CD14-positive monocyte (primary cell): Measurements from ENCODE around the gene PARP9. TPM values are rescaled to one million over a fixed set of nuclear protein-coding genes. Genes with fewer than 3 reads are reported as not detected.

Experiments
- DNase-seq, 3 donors: peaks; one replicate each; pipeline ENCODE4 v3.0.0-alpha.2; 2011 to 2022
- H2AFZ ChIP-seq: 2 replicates; pipeline ENCODE4 v1.6.0; 2012; ENCODE audit warnings: mild to moderate bottlenecking, low read depth, low read length, inconsistent platforms; ENCODE audit not compliant: insufficient read depth, poor library complexity, severe bottlenecking
- H3K27ac ChIP-seq, 2 donors: 1 replicate in 1 of 2; 2 replicates in 1 of 2; pipeline ENCODE4 v1.5.1; 2012 to 2013; ENCODE audit warnings: low read length in 2 of 2, control low read depth in 1 of 2, inconsistent platforms in 1 of 2, low read depth in 1 of 2, mild to moderate bottlenecking in 1 of 2
- H3K27me3 ChIP-seq, 2 donors: one replicate each; pipeline versions ENCODE4 v1.6.0 to v1.6.1; 2011 to 2013; ENCODE audit warnings: low read length in 2 of 2; ENCODE audit not compliant: control insufficient read depth in 2 of 2, insufficient read depth in 2 of 2
- H3K36me3 ChIP-seq, 2 donors: replicated peaks in 1 of 2; 1 replicate in 1 of 2; 2 replicates in 1 of 2; pipeline versions ENCODE4 v1.5.1 to v1.6.1; 2012 to 2013; ENCODE audit warnings: low read length in 2 of 2, control low read depth in 1 of 2, inconsistent platforms in 1 of 2, mild to moderate bottlenecking in 1 of 2; ENCODE audit not compliant: insufficient read depth in 2 of 2, control insufficient read depth in 1 of 2
- H3K4me1 ChIP-seq, 2 donors: 1 replicate in 1 of 2; 2 replicates in 1 of 2; pipeline versions ENCODE4 v1.5.1 to v1.6.1; 2012 to 2013; ENCODE audit warnings: low read length in 2 of 2, control low read depth in 1 of 2, inconsistent platforms in 1 of 2, mild to moderate bottlenecking in 1 of 2, moderate library complexity in 1 of 2; ENCODE audit not compliant: insufficient read depth in 2 of 2, control insufficient read depth in 1 of 2
- H3K4me2 ChIP-seq: replicated peaks from 2 replicates; pipeline ENCODE3; 2012; ENCODE audit warnings: low read length, moderate library complexity, mild to moderate bottlenecking; ENCODE audit not compliant: poor library complexity, severe bottlenecking; ENCODE audit errors: extremely low read depth
- H3K4me3 ChIP-seq, 3 experiments: fragments of 200-600 bp in 1 of 3; sonication (generic) in 1 of 3; replicated peaks in 1 of 3; 1 replicate in 2 of 3; 2 replicates in 1 of 3; pipeline ENCODE4 v1.5.1; 2011 to 2013; ENCODE audit warnings: low read length in 3 of 3, mild to moderate bottlenecking in 3 of 3, control low read depth in 2 of 3, low read depth in 2 of 3, inconsistent platforms in 1 of 3, moderate library complexity in 1 of 3
- H3K79me2 ChIP-seq: 2 replicates; pipeline ENCODE4 v1.6.0; 2012; ENCODE audit warnings: mild to moderate bottlenecking, control low read depth, inconsistent platforms, low read length, moderate library complexity; ENCODE audit not compliant: insufficient read depth
- H3K9ac ChIP-seq: 2 replicates; pipeline ENCODE4 v1.6.0; 2017; ENCODE audit warnings: low read length, mild to moderate bottlenecking; ENCODE audit not compliant: insufficient read depth, poor library complexity, severe bottlenecking
- H3K9me3 ChIP-seq, 2 donors: replicated peaks in 1 of 2; 1 replicate in 1 of 2; 2 replicates in 1 of 2; pipeline versions ENCODE4 v1.5.1 to v1.6.1; 2012 to 2013; ENCODE audit warnings: low read length in 2 of 2, control low read depth in 1 of 2; ENCODE audit not compliant: control insufficient read depth in 1 of 2, insufficient read depth in 1 of 2
- H4K20me1 ChIP-seq: 2 replicates; pipeline ENCODE4 v1.6.0; 2012; ENCODE audit warnings: mild to moderate bottlenecking, low read length, control low read depth, moderate library complexity; ENCODE audit not compliant: insufficient read depth
- H3K27ac Mint-ChIP-seq, 7 donors: one replicate each; pipeline ENCODE4 v1.8.0; 2020; ENCODE audit warnings: mild to moderate bottlenecking in 7 of 7, mixed read lengths in 7 of 7, moderate library complexity in 6 of 7, inconsistent platforms in 2 of 7
- H3K27me3 Mint-ChIP-seq, 3 donors: one replicate each; pipeline ENCODE4 v1.8.0; 2021 to 2022; ENCODE audit warnings: low read depth in 3 of 3, mild to moderate bottlenecking in 3 of 3, mixed read lengths in 3 of 3, moderate library complexity in 3 of 3, inconsistent platforms in 1 of 3
- H3K36me3 Mint-ChIP-seq, 2 donors: one replicate each; pipeline ENCODE4 v1.8.0; 2020; ENCODE audit warnings: mixed read lengths in 2 of 2, inconsistent platforms in 1 of 2, mild to moderate bottlenecking in 1 of 2
- H3K4me1 Mint-ChIP-seq: one replicate; pipeline ENCODE4 v1.8.0; 2020; ENCODE audit warnings: mild to moderate bottlenecking, mixed read lengths
- H3K4me3 Mint-ChIP-seq, 2 donors: one replicate each; pipeline ENCODE4 v1.8.0; 2020; ENCODE audit warnings: mild to moderate bottlenecking in 2 of 2, mixed read lengths in 2 of 2, moderate library complexity in 1 of 2
- H3K9me3 Mint-ChIP-seq, 7 donors: one replicate each; pipeline ENCODE4 v1.8.0; 2020 to 2022; ENCODE audit warnings: mixed read lengths in 7 of 7, mild to moderate bottlenecking in 6 of 7, moderate library complexity in 6 of 7, inconsistent platforms in 2 of 7
- WGBS: methylation state at CpG from one replicate; pipeline ENCODE4 v1.1.5; 2013; ENCODE audit warnings: missing lambda C conversion rate; ENCODE audit not compliant: insufficient coverage; 5-methylcytosine and 5-hydroxymethylcytosine counted together
- intact Hi-C, 2 donors: fragments of 100-400 bp; cut with micrococcal nuclease; formaldehyde crosslinking; loops; one replicate each; pipeline versions ENCODE4 v1.15.0 to v1.15.1; 2023
- polyA plus RNA-seq, 3 donors: library from polyadenylated mRNA; depleted of rRNA in 1 of 3; unstranded in 2 of 3; stranded (reverse) in 1 of 3; fragments of 300-500 nt in 2 of 3; fragments of >200 nt in 1 of 3; fragmentation: Illumina TruSeq in 2 of 3; gene quantifications; 1 replicate in 2 of 3; 2 replicates in 1 of 3; pipeline ENCODE4 v1.2.3, GENCODE V29; 2012 to 2021
- TF ChIP-seq, protein P1 (sequence below): fragments of 200-600 bp; IDR thresholded peaks from one replicate; pipeline ENCODE4 v1.8.0; 2022; ENCODE audit warnings: antibody characterized with exemption, mild to moderate bottlenecking

Gene PARP9
- polyA plus RNA-seq, 3 donors, result 31.4 to 43.3 (median 34.4) TPM

DNA sequence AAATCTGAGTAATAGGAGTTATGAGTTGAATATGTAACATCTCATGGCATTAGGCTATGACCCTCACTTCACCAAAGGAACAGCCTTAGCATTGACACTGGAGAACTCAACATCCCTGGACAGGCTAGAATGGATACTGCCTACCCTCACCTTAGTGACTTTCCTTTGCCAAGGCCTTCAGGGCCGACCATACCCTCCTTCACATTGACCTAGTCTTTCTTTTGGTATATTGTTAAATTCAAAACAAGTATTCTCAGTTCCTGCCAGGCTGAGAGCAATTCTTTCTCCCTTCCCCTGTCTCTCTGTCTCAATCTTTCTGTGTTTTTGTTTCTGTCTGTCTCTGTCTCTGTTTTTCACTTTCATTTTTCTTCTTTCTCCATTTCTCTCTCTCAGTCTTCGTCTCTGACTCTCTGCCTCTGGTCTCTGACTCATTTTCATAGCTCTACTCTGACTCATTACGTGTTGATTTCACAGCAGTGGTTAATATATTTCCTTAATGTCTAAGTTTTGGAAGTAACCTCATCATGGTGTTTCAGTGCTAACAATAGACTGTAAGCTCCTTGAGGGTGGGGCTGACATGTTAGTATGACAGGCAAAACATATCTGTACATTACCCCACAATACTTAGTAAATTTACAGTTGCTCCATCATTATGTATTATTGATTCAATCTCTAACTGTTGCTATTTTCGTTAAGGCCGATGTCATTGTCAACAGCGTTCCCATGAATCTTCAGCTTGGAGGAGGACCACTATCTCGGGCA, 45.9 kb upstream of the PARP9 start:
- no peak overlapping the region for H3K4me3 ChIP-seq
- DNase-seq, result peak; percentile 26 to 69 (median 64)
- TF ChIP-seq, protein P1, sequence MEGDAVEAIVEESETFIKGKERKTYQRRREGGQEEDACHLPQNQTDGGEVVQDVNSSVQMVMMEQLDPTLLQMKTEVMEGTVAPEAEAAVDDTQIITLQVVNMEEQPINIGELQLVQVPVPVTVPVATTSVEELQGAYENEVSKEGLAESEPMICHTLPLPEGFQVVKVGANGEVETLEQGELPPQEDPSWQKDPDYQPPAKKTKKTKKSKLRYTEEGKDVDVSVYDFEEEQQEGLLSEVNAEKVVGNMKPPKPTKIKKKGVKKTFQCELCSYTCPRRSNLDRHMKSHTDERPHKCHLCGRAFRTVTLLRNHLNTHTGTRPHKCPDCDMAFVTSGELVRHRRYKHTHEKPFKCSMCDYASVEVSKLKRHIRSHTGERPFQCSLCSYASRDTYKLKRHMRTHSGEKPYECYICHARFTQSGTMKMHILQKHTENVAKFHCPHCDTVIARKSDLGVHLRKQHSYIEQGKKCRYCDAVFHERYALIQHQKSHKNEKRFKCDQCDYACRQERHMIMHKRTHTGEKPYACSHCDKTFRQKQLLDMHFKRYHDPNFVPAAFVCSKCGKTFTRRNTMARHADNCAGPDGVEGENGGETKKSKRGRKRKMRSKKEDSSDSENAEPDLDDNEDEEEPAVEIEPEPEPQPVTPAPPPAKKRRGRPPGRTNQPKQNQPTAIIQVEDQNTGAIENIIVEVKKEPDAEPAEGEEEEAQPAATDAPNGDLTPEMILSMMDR, result no peak
- H3K27ac ChIP-seq, result peak overlapping the region in 1 of 2 donors; percentile 33
- H3K9ac ChIP-seq, result no peak overlapping the region
- H3K36me3 ChIP-seq, result no peaks in the 10 kb centered on the region
- H3K4me1 ChIP-seq, result no peaks in the 10 kb centered on the region
- H3K9me3 Mint-ChIP-seq, result peaks cover 0 to 3% (median 0%) of the 10 kb centered on the region in 7 donors
- intact Hi-C loops, result loop anchor here in 1 of 2 donors (10.0 kb wide), 1 partner anchor 45 kb away; the partner anchor contains the start of genes DTX3L and PARP9
- H2AFZ ChIP-seq, result peak overlapping the region; percentile 9
- H3K9me3 ChIP-seq, result no peaks in the 10 kb centered on the region
- peaks cover 10% of the 10 kb centered on the region for H3K4me1 Mint-ChIP-seq
- H3K27ac Mint-ChIP-seq, result peak overlapping the region; percentile 1 to 93 (median 74)
- H3K79me2 ChIP-seq, result no peaks in the 10 kb centered on the region
- H3K36me3 Mint-ChIP-seq, result peaks cover 0 to 9% of the 10 kb centered on the region in 2 donors
- H3K27me3 ChIP-seq, result no peaks in the 10 kb centered on the region
- no peak overlapping the region for H3K4me3 Mint-ChIP-seq
- H3K27me3 Mint-ChIP-seq, result peaks cover 0 to 4% (median 1%) of the 10 kb centered on the region in 3 donors
- no peak overlapping the region for H3K4me2 ChIP-seq
- H4K20me1 ChIP-seq, result no peaks in the 10 kb centered on the region
- 95% methylated on average over 4 of the region's 7 CpGs for WGBS

GRCh38 chr3:122608916-122609315, 44.8 kb upstream of the PARP9 start:
- no CpG with 5 or more reads among the region's 1 CpG for WGBS
- H3K4me1 ChIP-seq, result no peaks in the 10 kb centered on the region
- H3K36me3 Mint-ChIP-seq, result peaks cover 0 to 9% of the 10 kb centered on the region in 2 donors
- H3K4me1 Mint-ChIP-seq, result peaks cover 10% of the 10 kb centered on the region
- no peak overlapping the region for H3K4me3 ChIP-seq
- intact Hi-C loops, result no loop called here
- no peak overlapping the region for H3K27ac ChIP-seq
- no peaks in the 10 kb centered on the region for H3K9me3 ChIP-seq
- peaks cover 0 to 3% (median 0%) of the 10 kb centered on the region in 7 donors for H3K9me3 Mint-ChIP-seq
- H3K4me3 Mint-ChIP-seq, result no peak overlapping the region
- H3K27me3 ChIP-seq, result no peaks in the 10 kb centered on the region
- H2AFZ ChIP-seq, result no peak overlapping the region
- H3K9ac ChIP-seq, result no peak overlapping the region
- no peaks in the 10 kb centered on the region for H4K20me1 ChIP-seq
- TF ChIP-seq, protein P1, result no peak
- H3K27me3 Mint-ChIP-seq, result peaks cover 1 to 4% (median 2%) of the 10 kb centered on the region in 3 donors
- no peak overlapping the region for H3K4me2 ChIP-seq
- peak overlapping the region in 1 of 7 donors; percentile 77 for H3K27ac Mint-ChIP-seq
- DNase-seq, result no peak
- no peaks in the 10 kb centered on the region for H3K36me3 ChIP-seq
- H3K79me2 ChIP-seq, result no peaks in the 10 kb centered on the region
